ENCODE results near the gene KIF19.

The KIF19 gene

GRCh38 chr17:74362810-74363498 lies 36.9 kb downstream of the KIF19 start:
- DNase-seq = no peak

DNA sequence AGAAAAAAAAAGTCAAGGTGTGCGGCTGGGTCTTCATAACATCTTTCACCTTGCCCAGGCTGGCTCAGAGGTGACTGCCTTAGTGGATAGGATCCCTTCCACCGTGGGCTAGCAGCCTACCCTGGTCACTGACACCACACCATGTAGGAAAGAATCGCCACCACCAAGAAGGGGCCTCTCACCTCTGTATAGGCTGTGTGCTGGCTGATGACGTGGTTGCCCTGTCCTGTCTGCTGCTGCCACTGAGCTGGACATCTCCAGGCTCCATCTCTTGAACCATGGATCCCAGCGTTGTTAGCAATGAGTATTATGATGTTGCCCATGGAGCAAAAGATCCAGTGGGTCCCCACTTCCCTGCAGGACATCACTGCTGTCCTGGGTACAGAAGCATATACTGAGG lies 41.2 kb downstream of the KIF19 start, which contains the start of gene GPR142:
Gene GPR142, plus strand, starts transcription at position 301 of the 400 bp plus-strand sequence. CDS start 2,035 bp downstream, outside the sequence.
- no peak for DNase-seq

- peak; percentile 46 for DNase-seq
These were observed 42.5 kb downstream of the KIF19 start for GRCh38 chr17:74368341-74369081.

DNA sequence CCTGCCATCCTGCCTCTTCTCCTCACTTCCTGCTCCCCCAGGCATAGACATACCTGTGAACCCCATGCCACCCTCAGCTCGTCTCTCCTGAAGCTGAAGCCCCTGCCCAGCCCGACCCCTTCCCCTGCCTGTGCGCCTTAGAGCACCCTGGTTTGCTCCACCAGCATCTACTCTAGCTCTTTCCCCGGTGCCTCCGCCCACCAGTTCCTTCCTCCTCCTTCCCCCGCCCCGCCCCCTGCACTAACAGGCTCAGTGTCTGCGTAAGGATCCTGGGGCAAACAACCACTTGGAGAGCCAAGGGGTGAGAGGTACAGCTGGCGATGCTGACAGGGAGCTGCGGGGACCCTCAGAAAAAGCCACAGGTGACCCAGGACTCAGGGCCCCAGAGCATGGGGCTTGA lies 43.2 kb downstream of the KIF19 start:
- no peak for DNase-seq

DNA sequence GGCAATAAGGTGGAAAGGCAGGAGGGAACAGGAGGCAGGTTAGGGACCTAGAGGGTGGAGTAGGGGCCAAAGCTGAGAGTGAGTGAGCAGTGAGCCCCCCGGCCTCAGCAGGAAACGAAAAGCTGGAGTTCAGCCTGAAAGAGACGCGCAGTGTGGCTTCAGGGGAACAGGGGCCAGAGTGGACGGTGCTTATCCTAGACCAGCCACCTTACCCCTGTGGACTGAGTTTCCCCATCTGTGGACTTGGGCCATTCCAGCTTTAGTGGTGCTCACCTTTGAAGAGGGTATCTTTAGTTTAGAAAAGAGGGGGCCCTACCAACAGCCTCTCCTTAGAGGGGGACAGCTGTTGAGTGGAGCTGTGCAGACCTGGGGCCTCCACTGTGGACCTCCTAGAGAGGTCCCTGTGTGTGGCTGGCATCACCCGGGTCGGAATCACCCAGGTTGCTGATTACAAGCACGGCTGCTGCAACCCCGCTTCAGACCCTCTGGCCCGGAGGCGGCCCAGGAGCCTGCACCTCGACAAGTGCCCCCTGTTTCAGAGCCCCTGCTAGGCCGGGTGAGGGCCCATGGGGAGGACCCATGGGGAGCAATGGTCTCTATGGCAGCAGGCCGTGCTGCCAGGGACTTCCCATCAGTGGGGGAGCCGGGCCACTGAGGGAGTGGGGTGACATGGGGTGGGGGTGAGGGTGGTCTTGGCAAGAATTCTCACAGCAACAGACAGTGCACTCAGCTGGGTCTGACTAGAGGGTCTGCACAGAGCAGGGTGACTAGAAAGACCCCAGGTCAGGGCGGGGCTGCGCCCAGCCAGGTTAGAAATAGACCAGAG lies 43.9 kb downstream of the KIF19 start:
- no peak for DNase-seq

DNA sequence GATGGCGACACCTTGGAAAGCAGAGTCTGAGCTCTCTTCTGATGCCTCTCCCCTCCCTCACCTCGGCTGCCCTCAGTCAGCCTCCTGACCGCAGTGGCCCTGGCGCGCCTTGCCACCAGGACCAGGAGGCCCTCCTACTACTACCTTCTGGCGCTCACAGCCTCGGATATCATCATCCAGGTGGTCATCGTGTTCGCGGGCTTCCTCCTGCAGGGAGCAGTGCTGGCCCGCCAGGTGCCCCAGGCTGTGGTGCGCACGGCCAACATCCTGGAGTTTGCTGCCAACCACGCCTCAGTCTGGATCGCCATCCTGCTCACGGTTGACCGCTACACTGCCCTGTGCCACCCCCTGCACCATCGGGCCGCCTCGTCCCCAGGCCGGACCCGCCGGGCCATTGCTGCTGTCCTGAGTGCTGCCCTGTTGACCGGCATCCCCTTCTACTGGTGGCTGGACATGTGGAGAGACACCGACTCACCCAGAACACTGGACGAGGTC lies 45.7 kb downstream of the KIF19 start:
- DNase-seq = no peak

DNA sequence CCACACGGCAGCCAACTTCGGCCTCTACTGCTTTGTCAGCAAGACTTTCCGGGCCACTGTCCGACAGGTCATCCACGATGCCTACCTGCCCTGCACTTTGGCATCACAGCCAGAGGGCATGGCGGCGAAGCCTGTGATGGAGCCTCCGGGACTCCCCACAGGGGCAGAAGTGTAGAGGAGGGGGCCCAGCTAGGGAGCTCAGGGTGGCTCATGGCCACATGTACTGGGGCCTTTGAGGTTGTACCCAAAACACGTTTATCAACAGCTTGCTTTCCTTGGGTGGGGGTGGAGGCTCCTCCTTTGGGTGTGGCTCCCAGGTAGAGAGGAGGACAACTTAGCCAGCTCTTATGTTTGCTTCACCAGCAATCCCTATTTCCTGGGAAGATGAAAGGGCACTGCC lies 46.4 kb downstream of the KIF19 start:
- DNase-seq = no peak

- peak; percentile 71 for DNase-seq
These were observed 48.0 kb downstream of the KIF19 start for GRCh38 chr17:74373838-74374606.

DNA sequence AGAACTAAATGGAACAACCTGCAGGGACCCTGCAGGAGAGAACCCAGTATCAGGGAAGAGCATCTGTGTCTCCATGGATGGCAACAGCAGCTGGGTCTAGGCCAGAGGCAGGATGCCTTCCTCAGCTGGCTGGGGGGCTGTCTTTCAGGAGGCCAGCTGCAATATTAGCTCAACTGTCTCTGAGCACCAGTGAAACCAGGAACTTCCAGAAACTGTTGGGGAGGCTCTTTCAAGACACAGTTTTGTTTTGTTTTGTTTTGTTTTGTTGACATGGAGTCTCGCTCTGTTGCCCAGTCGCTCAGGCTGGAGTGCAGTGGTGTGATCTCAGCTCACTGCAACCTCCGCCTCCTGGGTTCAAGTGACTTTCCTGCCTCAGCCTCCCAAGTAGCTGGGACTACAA lies 48.8 kb downstream of the KIF19 start:
- no peak for DNase-seq

GRCh38 chr17:74379495-74380085 lies 53.6 kb downstream of the KIF19 start:
- DNase-seq = peak; percentile 65

DNA sequence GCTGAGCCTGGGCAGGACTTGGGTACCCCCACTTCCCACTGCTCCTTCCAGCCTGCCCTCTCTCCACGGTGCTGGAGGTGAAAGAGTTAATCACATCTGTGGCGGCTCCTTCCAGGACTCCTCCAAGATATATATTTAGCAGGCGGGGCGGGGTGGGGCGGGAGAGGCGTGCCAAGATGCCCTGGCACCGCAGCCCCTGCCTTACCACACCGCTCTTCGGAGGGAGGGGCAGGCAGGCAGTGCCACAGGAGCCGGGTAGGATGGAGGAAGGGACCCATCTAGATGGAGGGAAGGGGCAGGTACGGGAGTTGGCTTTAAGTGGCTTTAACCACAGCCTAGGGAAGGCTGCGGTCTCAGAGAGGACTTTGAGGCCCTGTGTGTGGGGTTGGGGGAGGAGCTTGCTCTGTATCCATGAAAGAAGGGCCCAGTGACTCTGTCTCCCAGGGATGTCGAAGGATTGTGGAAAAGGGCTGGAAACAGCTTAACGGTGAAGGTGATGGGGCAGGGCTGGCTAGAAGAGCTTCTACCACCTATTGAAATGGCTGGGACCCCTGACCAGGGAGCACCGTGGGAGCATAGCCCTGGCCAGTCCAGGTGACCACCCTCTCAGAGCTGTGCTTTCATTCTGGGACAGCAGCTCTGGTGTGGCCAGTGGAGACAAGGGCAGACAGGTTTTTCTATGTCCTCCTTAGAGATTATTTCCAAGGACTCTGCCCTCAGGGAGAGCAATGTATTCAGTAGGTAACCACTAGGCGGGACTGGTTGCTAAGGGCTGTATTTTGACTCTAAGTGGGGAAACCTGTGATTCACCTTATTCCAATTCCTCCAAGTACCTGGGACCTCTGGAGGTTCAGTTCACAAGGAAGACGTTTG lies 54.3 kb downstream of the KIF19 start:
- no peak for DNase-seq

GRCh38 chr17:74380959-74381808 lies 55.2 kb downstream of the KIF19 start:
- no peak for DNase-seq

DNA sequence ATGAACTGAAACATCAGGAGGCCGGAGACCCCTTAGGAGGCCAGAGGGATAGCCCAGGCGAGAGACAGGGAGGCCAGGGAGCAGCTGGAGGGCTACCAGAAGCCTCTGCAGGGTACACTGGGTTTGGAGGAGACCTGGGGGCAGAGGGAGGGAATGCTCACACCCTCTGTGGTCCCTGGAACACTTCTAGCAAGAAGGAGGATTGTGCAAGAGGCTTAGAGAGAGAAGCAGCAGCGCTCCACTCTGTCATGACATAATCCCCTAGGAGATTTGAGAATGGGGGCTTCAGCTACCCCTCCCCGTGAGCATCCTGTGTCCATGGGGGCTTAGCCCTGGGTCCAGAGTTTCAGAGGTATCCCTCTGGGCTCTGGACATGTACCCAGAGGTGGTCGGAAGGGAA lies 57.1 kb downstream of the KIF19 start:
- no peak for DNase-seq

GRCh38 chr17:74385201-74385600 lies 59.2 kb downstream of the KIF19 start:
- DNase-seq = no peak

DNA sequence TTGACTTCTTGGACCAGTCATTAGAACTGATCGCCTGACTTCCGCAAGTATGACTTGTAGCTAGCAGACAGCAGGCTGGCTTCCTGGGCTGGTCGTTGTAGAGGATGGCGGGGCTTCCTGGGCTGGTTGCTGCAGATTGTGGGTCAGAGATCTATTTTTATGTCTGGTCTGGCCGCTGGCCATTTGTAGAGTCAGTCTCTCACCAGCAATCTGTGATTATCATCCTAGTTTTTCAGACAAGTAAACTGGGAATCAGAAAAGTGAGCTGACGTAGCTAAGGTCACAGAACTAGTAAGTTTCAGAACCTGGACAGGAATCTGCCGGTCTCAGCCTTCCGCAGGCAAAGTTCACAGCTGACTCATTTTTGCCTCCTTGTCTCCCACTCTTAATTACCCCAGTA lies 60.4 kb downstream of the KIF19 start:
- DNase-seq = no peak

GRCh38 chr17:74387365-74388218 lies 61.6 kb downstream of the KIF19 start:
- DNase-seq = no peak

- no peak for DNase-seq
These were observed 63.2 kb downstream of the KIF19 start for GRCh38 chr17:74389084-74389753.

GRCh38 chr17:74389937-74390679 lies 64.1 kb downstream of the KIF19 start:
- no peak for DNase-seq

Measured in NCI-H2029 (cell line).